Fibroblast of lung (primary cell): ENCODE results near the gene ZNF776. TPM values are rescaled to one million over a fixed set of nuclear protein-coding genes. Genes with fewer than 3 reads are reported as not detected.

Experiments
- DNase-seq, 2 donors: peaks; one replicate each; pipeline versions ENCODE4 v3.0.0 to v3.0.0-alpha.2; 2010; ENCODE audit warnings: low read depth in 2 of 2
- H2AFZ ChIP-seq: 2 replicates; pipeline ENCODE4 v1.5.1; 2012; ENCODE audit warnings: low read length, control low read depth, inconsistent platforms
- H3K27ac ChIP-seq: 2 replicates; pipeline ENCODE4 v1.5.1; 2011; ENCODE audit warnings: low read length, control low read depth; ENCODE audit not compliant: insufficient read depth
- H3K27me3 ChIP-seq: 2 replicates; pipeline ENCODE4 v1.5.1; 2011; ENCODE audit warnings: mild to moderate bottlenecking, low read length; ENCODE audit not compliant: control insufficient read depth, insufficient read depth
- H3K36me3 ChIP-seq: 2 replicates; pipeline ENCODE4 v1.5.1; 2011; ENCODE audit warnings: low read length; ENCODE audit not compliant: control insufficient read depth, insufficient read depth
- H3K4me1 ChIP-seq: 2 replicates; pipeline ENCODE4 v1.5.1; 2011; ENCODE audit warnings: low read length; ENCODE audit not compliant: control insufficient read depth, insufficient read depth; ENCODE audit errors: extremely low read depth
- H3K4me2 ChIP-seq: 2 replicates; pipeline ENCODE4 v1.5.1; 2011; ENCODE audit warnings: low read length, control low read depth; ENCODE audit not compliant: insufficient read depth; ENCODE audit errors: extremely low read depth
- H3K4me3 ChIP-seq, 4 experiments: fragments of 200-600 bp in 1 of 4; sonication (generic) in 1 of 4; replicated peaks in 1 of 4; 2 replicates each; pipeline ENCODE4 v1.5.1; 2011 to 2016; ENCODE audit warnings: low read length in 4 of 4, low read depth in 3 of 4, mild to moderate bottlenecking in 3 of 4, control low read depth in 2 of 4, inconsistent platforms in 1 of 4, mixed read lengths in 1 of 4; ENCODE audit not compliant: insufficient read depth in 1 of 4; ENCODE audit errors: control extremely low read depth in 1 of 4
- H3K79me2 ChIP-seq: 2 replicates; pipeline ENCODE4 v1.5.1; 2012; ENCODE audit warnings: mild to moderate bottlenecking, low read length, inconsistent platforms; ENCODE audit not compliant: control insufficient read depth, insufficient read depth
- H3K9ac ChIP-seq: 2 replicates; pipeline ENCODE4 v1.5.1; 2011; ENCODE audit warnings: mild to moderate bottlenecking, low read length, control low read depth; ENCODE audit not compliant: insufficient read depth
- H3K9me3 ChIP-seq: 2 replicates; pipeline ENCODE4 v1.5.1; 2012; ENCODE audit warnings: low read depth, low read length; ENCODE audit not compliant: control insufficient read depth, insufficient read depth
- H4K20me1 ChIP-seq: 2 replicates; pipeline ENCODE4 v1.5.1; 2011; ENCODE audit warnings: low read length; ENCODE audit not compliant: control insufficient read depth, insufficient read depth; ENCODE audit errors: extremely low read depth
- EZH2 ChIP-seq: IDR thresholded peaks from 2 replicates; pipeline ENCODE4 v1.5.1; 2012; ENCODE audit warnings: low read length, control low read depth, mild to moderate bottlenecking; ENCODE audit errors: missing control alignments
- polyA plus RNA-seq, 2 donors: library from polyadenylated mRNA; depleted of rRNA in 1 of 2; stranded (reverse) in 1 of 2; unstranded in 1 of 2; fragments of >200 nt; gene quantifications; 2 replicates each; pipeline ENCODE4 v1.2.1, GENCODE V29; 2011 to 2012; ENCODE audit warnings: missing spikeins in 1 of 2
- total RNA-seq: library from RNA; depleted of rRNA; stranded (reverse); fragments of >200 nt; gene quantifications from 2 replicates; pipeline ENCODE4 v1.2.1, GENCODE V29; 2014
- TF ChIP-seq, protein P1 (sequence below), 2 donors: IDR thresholded peaks in 1 of 2; conservative IDR thresholded peaks in 1 of 2; 1 replicate in 1 of 2; 2 replicates in 1 of 2; pipeline ENCODE4 v1.5.1; 2011 to 2012; ENCODE audit warnings: low read length in 2 of 2, control low read depth in 1 of 2, inconsistent platforms in 1 of 2, low read depth in 1 of 2, mild to moderate bottlenecking in 1 of 2

The ZNF776 gene
- total and polyA plus RNA-seq, 2 donors (not counting 1 experiment from before 2014, with no cell fraction given), result 7.8 to 20.0 TPM

DNA sequence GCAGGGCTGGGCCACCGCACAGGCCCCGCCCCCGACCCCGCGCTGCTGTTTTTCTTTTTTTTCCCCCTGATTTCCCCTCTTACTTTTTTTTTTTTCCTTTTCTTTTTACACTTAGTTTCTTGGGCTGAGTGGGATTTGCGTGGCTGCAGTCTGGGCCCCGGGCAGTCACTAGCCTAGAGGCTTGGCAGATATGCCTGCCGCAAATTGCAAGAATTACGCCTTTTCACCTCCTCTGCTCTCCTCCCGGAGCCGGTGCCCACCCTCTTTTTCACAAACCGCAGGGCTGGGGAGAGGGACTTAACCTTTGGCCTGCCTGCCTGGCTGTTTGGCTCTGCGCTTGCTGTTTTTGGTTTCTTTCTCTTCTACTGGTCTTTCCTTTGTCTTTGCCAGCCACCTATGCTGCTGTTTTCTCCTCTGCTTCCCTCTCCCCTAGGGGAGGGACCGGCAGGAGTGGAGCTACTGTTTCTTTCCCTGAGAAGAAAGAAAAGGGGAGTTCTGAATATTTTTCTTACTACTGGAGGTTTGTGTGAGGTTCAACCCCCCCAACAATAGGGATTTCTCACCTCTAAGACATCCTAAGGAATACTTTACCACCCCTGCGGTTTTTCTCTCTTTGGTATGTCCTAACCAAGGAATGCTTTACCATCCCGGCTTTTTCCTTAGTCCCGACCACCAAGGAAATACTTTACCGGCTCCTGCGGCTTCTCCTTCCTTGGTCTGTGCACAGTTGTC, 57.1 kb downstream of the ZNF776 start:
- DNase-seq, result peak; percentile 58 to 99
- H3K4me3 ChIP-seq, result peak overlapping the region; percentile 65 to 81 (median 70)
- peak overlapping the region; percentile 96 for H3K4me2 ChIP-seq
- TF ChIP-seq, protein P1, sequence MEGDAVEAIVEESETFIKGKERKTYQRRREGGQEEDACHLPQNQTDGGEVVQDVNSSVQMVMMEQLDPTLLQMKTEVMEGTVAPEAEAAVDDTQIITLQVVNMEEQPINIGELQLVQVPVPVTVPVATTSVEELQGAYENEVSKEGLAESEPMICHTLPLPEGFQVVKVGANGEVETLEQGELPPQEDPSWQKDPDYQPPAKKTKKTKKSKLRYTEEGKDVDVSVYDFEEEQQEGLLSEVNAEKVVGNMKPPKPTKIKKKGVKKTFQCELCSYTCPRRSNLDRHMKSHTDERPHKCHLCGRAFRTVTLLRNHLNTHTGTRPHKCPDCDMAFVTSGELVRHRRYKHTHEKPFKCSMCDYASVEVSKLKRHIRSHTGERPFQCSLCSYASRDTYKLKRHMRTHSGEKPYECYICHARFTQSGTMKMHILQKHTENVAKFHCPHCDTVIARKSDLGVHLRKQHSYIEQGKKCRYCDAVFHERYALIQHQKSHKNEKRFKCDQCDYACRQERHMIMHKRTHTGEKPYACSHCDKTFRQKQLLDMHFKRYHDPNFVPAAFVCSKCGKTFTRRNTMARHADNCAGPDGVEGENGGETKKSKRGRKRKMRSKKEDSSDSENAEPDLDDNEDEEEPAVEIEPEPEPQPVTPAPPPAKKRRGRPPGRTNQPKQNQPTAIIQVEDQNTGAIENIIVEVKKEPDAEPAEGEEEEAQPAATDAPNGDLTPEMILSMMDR (conservative IDR thresholded peaks at IDR 0.05 in 1 of 2, IDR thresholded peaks at IDR 0.05 in 1 of 2; ENCODE audit: low read depth in 1 of 2, low read length in 2 of 2), result no peak
- no peak for TF ChIP-seq EZH2
- H3K9ac ChIP-seq, result peak overlapping the region; percentile 53
- no peaks in the 10 kb centered on the region for H3K4me1 ChIP-seq
- no peaks in the 10 kb centered on the region for H3K36me3 ChIP-seq
- no peaks in the 10 kb centered on the region for H3K79me2 ChIP-seq
- H3K27ac ChIP-seq, result peak overlapping the region; percentile 85
- H2AFZ ChIP-seq, result peak overlapping the region; percentile 73
- H3K9me3 ChIP-seq, result no peaks in the 10 kb centered on the region
- H3K27me3 ChIP-seq, result no peaks in the 10 kb centered on the region
- no peaks in the 10 kb centered on the region for H4K20me1 ChIP-seq

DNA sequence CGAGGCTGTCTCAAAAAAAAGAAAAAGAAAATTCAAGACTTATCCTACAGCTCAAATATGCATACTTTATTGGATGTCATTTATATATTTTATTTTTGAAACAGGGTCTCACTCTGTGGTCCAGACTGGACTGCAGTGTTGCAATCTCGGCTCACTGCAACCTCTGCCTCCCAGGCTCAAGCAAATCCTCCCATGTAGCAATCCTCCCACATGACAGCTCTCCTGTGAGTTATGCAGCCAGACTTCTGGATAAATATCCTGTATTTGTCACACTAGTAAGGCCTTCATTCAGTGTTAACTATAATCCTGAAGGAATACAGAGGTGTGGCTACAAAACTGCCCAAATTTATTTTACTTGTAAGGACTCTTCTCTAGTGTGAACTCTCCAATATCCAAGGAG, 60.9 kb downstream of the ZNF776 start:
- no peak overlapping the region for H3K9ac ChIP-seq
- H3K79me2 ChIP-seq, result no peaks in the 10 kb centered on the region
- H3K4me3 ChIP-seq, result no peak overlapping the region
- H4K20me1 ChIP-seq, result no peaks in the 10 kb centered on the region
- DNase-seq, result no peak
- H3K36me3 ChIP-seq, result peaks cover 2% of the 10 kb centered on the region
- H3K4me2 ChIP-seq, result no peak overlapping the region
- no peaks in the 10 kb centered on the region for H3K4me1 ChIP-seq
- no peaks in the 10 kb centered on the region for H3K9me3 ChIP-seq
- H3K27ac ChIP-seq, result no peak overlapping the region
- TF ChIP-seq, protein P1 (conservative IDR thresholded peaks at IDR 0.05 in 1 of 2, IDR thresholded peaks at IDR 0.05 in 1 of 2; ENCODE audit: low read depth in 1 of 2, low read length in 2 of 2), result no peak
- no peak for TF ChIP-seq EZH2
- H3K27me3 ChIP-seq, result no peaks in the 10 kb centered on the region
- H2AFZ ChIP-seq, result no peak overlapping the region

Other genes with a start within 250 kb of the ZNF776 start
- gene ZNF773, start 246.9 kb upstream of the ZNF776 start, total RNA-seq, result 20.8 and 39.8 TPM in 2 replicates
- 6.8 and 9.4 TPM in 2 replicates for gene ZNF773, start 246.9 kb upstream of the ZNF776 start, polyA plus RNA-seq
- 6.7 and 7.8 TPM in 2 replicates for gene ZNF549, start 219.5 kb upstream of the ZNF776 start, total RNA-seq
- gene ZNF549, start 219.5 kb upstream of the ZNF776 start, polyA plus RNA-seq, result 3.9 and 4.8 TPM in 2 replicates
- 6.9 and 8.6 TPM in 2 replicates for gene ZNF550, start 187.0 kb upstream of the ZNF776 start, total RNA-seq
- 4.2 and 5.7 TPM in 2 replicates for gene ZNF550, start 187.0 kb upstream of the ZNF776 start, polyA plus RNA-seq
- gene ZNF416, start 167.9 kb upstream of the ZNF776 start, total RNA-seq, result 6.9 and 9.2 TPM in 2 replicates
- 3.9 and 4.5 TPM in 2 replicates for gene ZNF416, start 167.9 kb upstream of the ZNF776 start, polyA plus RNA-seq
- gene ZIK1, start 162.7 kb upstream of the ZNF776 start, total RNA-seq, result 7.1 and 7.2 TPM in 2 replicates
- 3.9 and 5.3 TPM in 2 replicates for gene ZIK1, start 162.7 kb upstream of the ZNF776 start, polyA plus RNA-seq
- gene ZNF530, start 146.9 kb upstream of the ZNF776 start, total RNA-seq, result 2.5 and 2.8 TPM in 2 replicates
- 1.6 and 2.5 TPM in 2 replicates for gene ZNF530, start 146.9 kb upstream of the ZNF776 start, polyA plus RNA-seq
- gene ZNF134, start 132.6 kb upstream of the ZNF776 start, total RNA-seq, result 22.9 and 30.6 TPM in 2 replicates
- gene ZNF134, start 132.6 kb upstream of the ZNF776 start, polyA plus RNA-seq, result 9.2 and 11.7 TPM in 2 replicates
- 11.6 and 16.8 TPM in 2 replicates for gene ZNF211, start 113.6 kb upstream of the ZNF776 start, total RNA-seq
- gene ZNF211, start 113.6 kb upstream of the ZNF776 start, polyA plus RNA-seq, result 5.3 and 9.1 TPM in 2 replicates
- not detected in 2 replicates for gene ZSCAN4, start 77.9 kb upstream of the ZNF776 start, total RNA-seq
- not detected in 2 replicates for gene ZSCAN4, start 77.9 kb upstream of the ZNF776 start, polyA plus RNA-seq
- 4.8 and 4.9 TPM in 2 replicates for gene ZNF551, start 64.8 kb upstream of the ZNF776 start, total RNA-seq
- gene ZNF551, start 64.8 kb upstream of the ZNF776 start, polyA plus RNA-seq, result 3.7 and 4.8 TPM in 2 replicates
- 3.3 and 6.3 TPM in 2 replicates for gene ZNF154, start 37.6 kb upstream of the ZNF776 start, total RNA-seq
- gene ZNF154, start 37.6 kb upstream of the ZNF776 start, polyA plus RNA-seq, result 1.8 and 2.7 TPM in 2 replicates
- 10.5 and 16.8 TPM in 2 replicates for gene ZNF671, start 19.2 kb upstream of the ZNF776 start, total RNA-seq
- gene ZNF671, start 19.2 kb upstream of the ZNF776 start, polyA plus RNA-seq, result 3.4 and 5.2 TPM in 2 replicates
- 14.9 and 16.8 TPM in 2 replicates for gene ZNF586, start 22.9 kb downstream of the ZNF776 start, total RNA-seq
- gene ZNF586, start 22.9 kb downstream of the ZNF776 start, polyA plus RNA-seq, result 5.9 and 6.1 TPM in 2 replicates
- 3.8 and 3.9 TPM in 2 replicates for gene ZNF552, start 68.1 kb downstream of the ZNF776 start, total RNA-seq
- gene ZNF552, start 68.1 kb downstream of the ZNF776 start, polyA plus RNA-seq, result 1.5 and 1.9 TPM in 2 replicates
- 12.1 and 12.4 TPM in 2 replicates for gene ZNF587B, start 83.5 kb downstream of the ZNF776 start, total RNA-seq
- gene ZNF587B, start 83.5 kb downstream of the ZNF776 start, polyA plus RNA-seq, result 4.9 and 6.5 TPM in 2 replicates
- 12.1 and 23.6 TPM in 2 replicates for gene ZNF587, start 103.0 kb downstream of the ZNF776 start, total RNA-seq
- 7.4 and 8.8 TPM in 2 replicates for gene ZNF587, start 103.0 kb downstream of the ZNF776 start, polyA plus RNA-seq
- gene ZNF814, start 142.2 kb downstream of the ZNF776 start, total RNA-seq, result 3.9 and 6.1 TPM in 2 replicates
- gene ZNF814, start 142.2 kb downstream of the ZNF776 start, polyA plus RNA-seq, result 5.5 and 7.8 TPM in 2 replicates
- 14.4 and 22.1 TPM in 2 replicates for gene ZNF417, start 169.8 kb downstream of the ZNF776 start, total RNA-seq
- 4.6 and 5.9 TPM in 2 replicates for gene ZNF417, start 169.8 kb downstream of the ZNF776 start, polyA plus RNA-seq
- 8.2 and 8.4 TPM in 2 replicates for gene ZNF418, start 188.6 kb downstream of the ZNF776 start, total RNA-seq
- 2.2 and 3.3 TPM in 2 replicates for gene ZNF418, start 188.6 kb downstream of the ZNF776 start, polyA plus RNA-seq
- 5.1 and 6.3 TPM in 2 replicates for gene ZNF256, start 200.9 kb downstream of the ZNF776 start, total RNA-seq
- gene ZNF256, start 200.9 kb downstream of the ZNF776 start, polyA plus RNA-seq, result 3.0 and 3.7 TPM in 2 replicates
- 0.26 and 0.83 TPM in 2 replicates for gene C19orf18, start 227.7 kb downstream of the ZNF776 start, total RNA-seq
- gene C19orf18, start 227.7 kb downstream of the ZNF776 start, polyA plus RNA-seq, result 0.09 and 0.17 TPM in 2 replicates